Measurements from ENCODE around the gene PHAF1.

PHAF1 gene

GRCh38 chr16:67196881-67197280, 87.1 kb downstream of the PHAF1 start:
- no peak for DNase-seq (ENCODE audit: low spot score)

- no peak for DNase-seq (ENCODE audit: low spot score)
Measured at GRCh38 chr16:67197704-67198103, 88.0 kb downstream of the PHAF1 start.
